GM12878 (cell line): ENCODE results near the gene FBXL7.

Experiments used
- BACH1 ChIP-seq: fragments of 450-650 bp; IDR thresholded peaks from 2 replicates; pipeline ENCODE4 v1.6.1; 2017; ENCODE audit warnings: mild to moderate bottlenecking, borderline replicate concordance
- CHD1 ChIP-seq: IDR thresholded peaks from 2 replicates; pipeline ENCODE4 v1.6.1; 2012; ENCODE audit warnings: low read depth, low read length, improper control_type of control experiment
- CHD2 ChIP-seq: IDR thresholded peaks from 2 replicates; pipeline ENCODE4 v1.6.1; 2011; ENCODE audit warnings: low read depth, low read length, improper control_type of control experiment, borderline replicate concordance
- CREB1 ChIP-seq: IDR thresholded peaks from 2 replicates; pipeline ENCODE4 v1.6.1; 2012; ENCODE audit warnings: low read depth, mild to moderate bottlenecking, inconsistent platforms
- CTCF ChIP-seq, 3 experiments: IDR thresholded peaks in 2 of 3; conservative IDR thresholded peaks in 1 of 3; 2 replicates each; pipeline ENCODE4 v1.5.1; 2011; ENCODE audit warnings: low read depth in 3 of 3, low read length in 3 of 3, mild to moderate bottlenecking in 3 of 3, control low read depth in 2 of 3, moderate library complexity in 2 of 3, inconsistent platforms in 1 of 3, mixed read lengths in 1 of 3; ENCODE audit not compliant: control insufficient read depth in 2 of 3, insufficient read depth in 1 of 3; ENCODE audit errors: extremely low read depth in 1 of 3
- NFYB ChIP-seq: IDR thresholded peaks from 2 replicates; pipeline ENCODE4 v1.6.1; 2011; ENCODE audit warnings: low read depth, mild to moderate bottlenecking, low read length, improper control_type of control experiment, moderate library complexity; ENCODE audit not compliant: insufficient read depth
- POLR2A ChIP-seq: IDR thresholded peaks from 2 replicates; pipeline ENCODE4 v1.6.1; 2011; ENCODE audit warnings: low read depth, mild to moderate bottlenecking, low read length

GRCh38 chr5:15762668-15763067 lies 262.7 kb downstream of the FBXL7 start:
- no peak for TF ChIP-seq CHD2
- TF ChIP-seq CTCF (IDR thresholded peaks at IDR 0.05 in 2 of 3, conservative IDR thresholded peaks at IDR 0.05 in 1 of 3; ENCODE audit: control insufficient read depth in 2 of 3, extremely low read depth in 1 of 3, insufficient read depth in 1 of 3, low read depth in 3 of 3, low read length in 3 of 3), result no peak
- TF ChIP-seq BACH1, result no peak
- no peak for TF ChIP-seq NFYB
- no peak for TF ChIP-seq CREB1
- no peak for TF ChIP-seq CHD1
- no peak for TF ChIP-seq POLR2A
